GM12878 (cell line): Measurements from ENCODE around the gene ADAMTS2. TPM values are rescaled to one million over a fixed set of nuclear protein-coding genes. Genes with fewer than 3 reads are reported as not detected.

Experiments
- ATAC-seq: fragments of 200-7000 bp; cut with Tn5 transposase; 3 replicates; pipeline ENCODE4 v1.9.1; 2020; ENCODE audit warnings: mild to moderate bottlenecking, moderate library complexity
- BruUV-seq: library from RNA; stranded (reverse); fragments of 400-500 nt; replicated peaks from 2 replicates; lab custom pipeline; 2021; lab: Mats Ljungman, UMichigan
- CTCF ChIA-PET: fragments of 300-600 bp; sonication (Branson Sonifier 250); formaldehyde crosslinking; extraction: SDS; loops from one replicate; lab custom pipeline; 2021; ENCODE audit warnings: inconsistent platforms; lab: Yijun Ruan, JAX
- POLR2A ChIA-PET: fragments of 350-600 bp; formaldehyde crosslinking; extraction: SDS; loops from one replicate; lab custom pipeline; 2021; ENCODE audit warnings: inconsistent platforms; lab: Charles Lee
- RAD21 ChIA-PET: fragments of 300-600 bp; sonication (Branson Sonifier 250); formaldehyde crosslinking; loops from one replicate; lab custom pipeline; 2023; ENCODE audit warnings: antibody characterized with exemption; ENCODE audit not compliant: unreplicated experiment; lab: Charles Lee
- SMC1A ChIA-PET: fragments of 300-600 bp; sonication (Branson Sonifier 250); formaldehyde crosslinking; loops from one replicate; lab custom pipeline; 2023; ENCODE audit not compliant: unreplicated experiment, uncharacterized antibody; lab: Charles Lee
- DNase-seq: peaks from one replicate; pipeline ENCODE4 v3.0.0-alpha.2; 2011; ENCODE audit warnings: low read depth, low spot score
- FAIRE-seq: peaks from 3 replicates; lab custom pipeline; 2011; peaks lifted over from hg19 to GRCh38; lab: Jason Lieb, UNC
- H2AFZ ChIP-seq: 2 replicates; pipeline ENCODE4 v1.6.0; 2011; ENCODE audit warnings: low read depth, low read length, control low read depth; ENCODE audit not compliant: control insufficient read depth
- H3K27ac ChIP-seq: 2 replicates; pipeline ENCODE4 v1.5.1; 2011; ENCODE audit warnings: control low read depth; ENCODE audit not compliant: control insufficient read depth, insufficient read depth
- H3K27me3 ChIP-seq, 2 experiments: replicated peaks in 1 of 2; 2 replicates each; pipeline versions ENCODE4 v1.6.0 to v1.6.1; 2011; ENCODE audit warnings: low read length in 1 of 2; ENCODE audit not compliant: control insufficient read depth in 2 of 2, insufficient read depth in 2 of 2
- H3K36me3 ChIP-seq, 2 experiments: 2 replicates each; pipeline ENCODE4 v1.5.1; 2011; ENCODE audit warnings: low read length in 1 of 2; ENCODE audit not compliant: control insufficient read depth in 2 of 2, insufficient read depth in 2 of 2
- H3K4me1 ChIP-seq: 2 replicates; pipeline ENCODE4 v1.6.1; 2011; ENCODE audit warnings: mild to moderate bottlenecking, low read length, moderate library complexity, mixed read lengths; ENCODE audit not compliant: control insufficient read depth, insufficient read depth
- H3K4me2 ChIP-seq: 2 replicates; pipeline ENCODE4 v1.6.0; 2011; ENCODE audit warnings: control low read depth; ENCODE audit not compliant: control insufficient read depth, insufficient read depth
- H3K4me3 ChIP-seq: fragments of 200-600 bp; sonication (generic); 2 replicates; pipeline ENCODE4 v1.5.1; 2016
- H3K79me2 ChIP-seq: 2 replicates; pipeline ENCODE4 v1.6.0; 2011; ENCODE audit warnings: low read length; ENCODE audit not compliant: control insufficient read depth, insufficient read depth
- H3K9ac ChIP-seq: 2 replicates; pipeline ENCODE4 v1.8.0; 2011; ENCODE audit warnings: low read length, control low read depth, mixed read lengths; ENCODE audit not compliant: control insufficient read depth, insufficient read depth
- H3K9me3 ChIP-seq: replicated peaks from 3 replicates; pipeline ENCODE4 v1.5.1; 2011; ENCODE audit warnings: mild to moderate bottlenecking, low read length; ENCODE audit not compliant: control insufficient read depth, insufficient read depth
- H4K20me1 ChIP-seq: 2 replicates; pipeline ENCODE4 v1.6.0; 2011; ENCODE audit not compliant: control insufficient read depth, insufficient read depth
- BCL11A ChIP-seq: IDR thresholded peaks from 2 replicates; pipeline ENCODE4 v1.6.1; 2011; ENCODE audit warnings: low read depth, low read length
- E2F4 ChIP-seq: IDR thresholded peaks from 2 replicates; pipeline ENCODE4 v1.6.1; 2012; ENCODE audit warnings: low read depth, low read length, improper control_type of control experiment
- ESRRA ChIP-seq: IDR thresholded peaks from 2 replicates; pipeline ENCODE4 v1.6.1; 2012; ENCODE audit warnings: mild to moderate bottlenecking, low read length, improper control_type of control experiment
- SRF ChIP-seq, 2 experiments: IDR thresholded peaks; 2 replicates each; pipeline ENCODE4 v1.6.1; 2011; ENCODE audit warnings: low read depth in 2 of 2, low read length in 2 of 2, mild to moderate bottlenecking in 1 of 2, moderate library complexity in 1 of 2
- STAT1 ChIP-seq: fragments of 450-650 bp; conservative IDR thresholded peaks from 2 replicates; pipeline ENCODE4 v1.6.1; 2014; ENCODE audit warnings: antibody characterized with exemption, mild to moderate bottlenecking
- USF2 ChIP-seq: IDR thresholded peaks from 2 replicates; pipeline ENCODE4 v1.6.1; 2011; ENCODE audit warnings: low read depth, low read length, improper control_type of control experiment, borderline replicate concordance
- ZBTB33 ChIP-seq: fragments of 450-650 bp; IDR thresholded peaks from 2 replicates; pipeline ENCODE4 v1.6.1; 2017; ENCODE audit warnings: mild to moderate bottlenecking
- ZBTB4 ChIP-seq: fragments of 450-650 bp; formaldehyde crosslinking; IDR thresholded peaks from 2 replicates; pipeline ENCODE4 v1.4.0; 2022; ENCODE audit warnings: mild to moderate bottlenecking, moderate library complexity
- ZNF274 ChIP-seq: IDR thresholded peaks from one replicate; pipeline ENCODE4 v1.8.0; 2011; ENCODE audit not compliant: insufficient read length, insufficient read depth
- ZSCAN29 ChIP-seq: fragments of 450-650 bp; IDR thresholded peaks from 2 replicates; pipeline ENCODE4 v1.6.1; 2017; ENCODE audit warnings: mild to moderate bottlenecking, moderate library complexity
- WGBS: methylation state at CpG from one replicate; pipeline ENCODE4 v1.1.6; 2016; ENCODE audit warnings: low lambda C conversion rate; ENCODE audit not compliant: insufficient replicate concordance, insufficient coverage; ENCODE audit errors: missing lambda C conversion rate; 5-methylcytosine and 5-hydroxymethylcytosine counted together
- in situ Hi-C: fragments of 300-500 bp; cut with MboI; formaldehyde crosslinking; loops from 9 replicates; pipeline ENCODE4 v1.14.3; 2018; ENCODE audit warnings: mixed read lengths
- intact Hi-C: fragments of 100-400 bp; cut with micrococcal nuclease; formaldehyde crosslinking; loops from one replicate; pipeline ENCODE4 v1.14.2; 2022; ENCODE audit not compliant: unreplicated experiment
- polyA plus RNA-seq, 11 experiments: library from polyadenylated mRNA; depleted of rRNA in 4 of 11; unstranded in 6 of 11; stranded (reverse) in 5 of 11; fragments of >200 nt; fragmentation: Nextera tagmentation in 4 of 11; fragmentation: Illumina TruSeq in 1 of 11; extraction: Ambion mirVana in 4 of 11; extraction: Trizol in 1 of 11; gene quantifications; 1 replicate in 1 of 11; 2 replicates in 10 of 11; pipeline versions ENCODE4 v1.2.1 to v1.2.3, GENCODE V29; 2011 to 2016; ENCODE audit warnings: inconsistent platforms in 2 of 11, missing spikeins in 2 of 11, low read depth in 1 of 11
- total RNA-seq, 4 experiments: library from RNA; depleted of rRNA in 3 of 4; stranded (reverse); fragments of >200 nt in 3 of 4; fragmentation: Illumina TruSeq in 1 of 4; extraction: Trizol in 1 of 4; gene quantifications; 2 replicates each; pipeline versions ENCODE4 v1.2.1 to v1.2.3, GENCODE V29; 2013 to 2021

The ADAMTS2 gene
- total and polyA plus RNA-seq, 10 of the 15 experiments (the other 5 are each of a cell fraction or from before 2014, with no cell fraction given): 0.03 to 0.05 TPM; not detected in 8

- TF ChIP-seq STAT1 (no peak), SRF (IDR thresholded peaks at IDR 0.05; ENCODE audit: low read depth in 2 of 2, low read length in 2 of 2) (no peak), BCL11A (no peak), USF2 (no peak), ESRRA (no peak), ZSCAN29 (no peak), ZNF274 (no peak), ZBTB4 (CRISPR knock-in tag) (no peak), E2F4 (no peak), ZBTB33 (no peak)
- 15% methylated on average over 8 of the region's 8 CpGs for WGBS
- H3K27me3 ChIP-seq: no peaks in the 10 kb centered on the region; a peak in 3 of 4 replicates
- ChIA-PET CTCF (no interaction called here), POLR2A (no interaction called here), SMC1A (no interaction called here), RAD21 (no interaction called here)
- no peak overlapping the region for H3K4me3 ChIP-seq
- no peak for DNase-seq
- in situ Hi-C loops: no loop called here
- FAIRE-seq: no peak
- H2AFZ ChIP-seq: no peak overlapping the region
- no peak overlapping the region for H3K9ac ChIP-seq
- no peak overlapping the region for H3K4me2 ChIP-seq
- BruUV-seq: no TSS peak
- no peaks in the 10 kb centered on the region for H3K4me1 ChIP-seq
- no peak for ATAC-seq
- intact Hi-C loops: no loop called here
- no peaks in the 10 kb centered on the region; the same call in 1 of the 2 replicates for H4K20me1 ChIP-seq
- no peaks in the 10 kb centered on the region; the same call in 2 of the 3 replicates for H3K9me3 ChIP-seq
- no peaks in the 10 kb centered on the region for H3K36me3 ChIP-seq
- H3K79me2 ChIP-seq: no peaks in the 10 kb centered on the region
- H3K27ac ChIP-seq: no peak overlapping the region
Observed at GRCh38 chr5:179346875-179347274, 1.6 kb upstream of the ADAMTS2 start.
